DLD1 (cell line): ENCODE measurements around the gene SETD9.

Source experiments
- in situ Hi-C: cut with HindIII; loops from 2 replicates; pipeline ENCODE4 v1.10.0; 2017; ENCODE audit warnings: low sequenced_read_pairs

The SETD9 gene

DNA sequence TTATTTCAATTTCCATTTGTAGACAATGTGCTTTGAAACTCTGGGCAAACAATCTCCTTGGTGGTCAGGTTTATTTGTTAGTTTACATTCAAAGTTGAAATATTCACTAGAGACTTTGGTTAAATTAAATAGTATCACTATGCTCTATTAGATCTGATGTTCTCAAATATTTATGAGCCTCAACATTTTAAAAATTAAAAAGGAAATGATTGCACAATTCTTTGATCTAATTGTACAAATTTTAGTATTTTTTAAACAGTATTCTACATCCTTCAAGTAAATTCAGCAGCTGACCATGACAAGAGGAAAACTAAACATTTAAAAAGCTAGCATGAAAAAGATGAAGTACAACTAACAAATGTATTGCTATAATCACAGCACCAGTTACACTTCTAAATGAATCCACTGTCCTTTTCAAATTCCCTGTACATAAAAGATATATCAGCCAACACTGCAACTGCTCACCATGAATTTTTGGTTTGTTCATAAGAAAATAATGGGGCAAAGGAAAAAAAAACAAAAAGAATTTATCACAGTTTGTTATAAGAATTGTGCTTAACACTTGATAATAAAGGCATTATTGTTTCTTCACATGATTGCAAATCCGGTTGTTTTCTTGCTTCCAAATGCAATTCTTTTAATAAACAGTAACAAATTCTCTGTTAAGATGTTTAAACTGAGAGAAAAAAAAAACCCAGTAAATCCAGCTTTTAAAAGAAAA, 10.7 kb downstream of the SETD9 start:
- in situ Hi-C loops = loop anchor here (25.0 kb wide), 1 partner anchor 342 kb away; no protein-coding TSS in a partner anchor

DNA sequence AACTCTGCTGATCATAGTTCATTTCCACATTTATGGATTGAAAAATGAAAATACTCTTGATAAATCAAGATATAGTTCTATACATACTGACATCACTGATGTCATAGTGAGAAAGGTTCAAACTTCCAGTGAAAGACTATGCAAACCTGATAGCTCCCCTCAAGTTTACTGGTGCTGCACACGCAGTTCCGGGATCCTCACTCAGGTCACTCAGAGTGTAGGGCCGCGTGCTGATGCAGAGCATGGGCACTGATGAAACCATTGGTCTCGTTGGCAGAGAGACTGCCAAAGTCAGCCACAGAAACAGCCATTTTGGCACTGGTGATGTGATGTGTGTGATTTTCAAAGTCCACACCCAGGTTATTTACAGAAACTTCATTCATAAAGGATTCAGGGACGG, 13.5 kb downstream of the SETD9 start:
- in situ Hi-C loops = loop anchor here (25.0 kb wide), 1 partner anchor 339 kb away; no protein-coding TSS in a partner anchor

DNA sequence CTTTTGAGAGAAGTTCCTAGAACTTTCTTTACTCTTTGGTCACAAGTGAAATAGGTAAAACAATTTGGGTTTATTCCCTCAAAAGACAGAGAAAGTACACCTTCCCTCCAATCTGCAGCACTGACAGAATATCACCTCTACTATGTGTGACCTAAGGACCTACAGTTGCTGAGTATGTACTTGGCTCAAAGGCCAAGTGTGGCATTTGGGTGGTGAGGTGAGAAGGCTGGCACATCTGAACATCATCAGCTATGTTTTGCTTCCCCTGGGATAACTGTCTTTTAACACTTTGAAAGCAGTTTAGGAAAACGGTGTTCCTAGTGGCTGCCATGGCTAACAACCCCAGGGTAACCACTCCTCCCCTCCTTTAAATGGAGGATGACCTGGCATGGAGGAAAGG, 24.9 kb downstream of the SETD9 start:
- in situ Hi-C loops = no loop called here

DNA sequence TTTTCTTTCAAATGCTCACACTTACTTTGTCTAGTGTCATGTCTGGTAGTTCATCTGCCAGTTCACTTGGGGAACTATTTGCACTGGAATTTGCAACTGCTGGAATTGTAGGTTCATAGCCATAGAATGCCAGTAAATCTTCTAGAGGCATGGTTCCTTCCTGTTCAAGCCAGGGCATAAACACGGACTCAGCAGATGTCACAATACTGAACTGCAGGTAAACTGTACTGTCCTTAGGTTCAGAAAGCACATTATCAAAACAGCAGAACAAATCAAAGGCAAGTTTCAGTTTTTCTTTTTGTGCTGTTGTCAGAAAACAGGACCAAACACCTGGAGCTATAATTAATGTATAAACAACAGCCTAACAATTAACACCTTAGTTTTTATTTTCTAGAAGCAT, 29.5 kb downstream of the SETD9 start:
- in situ Hi-C loops = no loop called here

DNA sequence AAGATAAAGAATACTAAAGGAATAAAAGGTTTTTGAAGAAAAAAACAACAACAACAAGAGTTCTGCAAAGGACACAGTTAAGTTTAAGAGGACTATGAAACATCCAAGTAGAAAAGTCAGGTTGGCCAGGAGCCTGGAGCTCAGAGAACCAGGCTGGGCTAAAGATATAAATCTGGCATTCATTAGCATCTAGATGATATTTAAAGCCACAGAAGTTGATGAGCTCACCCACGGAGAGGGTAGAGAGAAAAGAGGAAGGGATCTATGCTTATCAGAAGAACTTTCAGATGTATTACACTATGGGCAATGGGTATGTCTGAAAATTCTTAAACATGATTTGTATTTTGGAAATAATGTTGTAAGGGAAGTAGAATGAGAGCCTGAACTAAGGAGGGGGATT, 32.6 kb downstream of the SETD9 start:
- in situ Hi-C loops = no loop called here

DNA sequence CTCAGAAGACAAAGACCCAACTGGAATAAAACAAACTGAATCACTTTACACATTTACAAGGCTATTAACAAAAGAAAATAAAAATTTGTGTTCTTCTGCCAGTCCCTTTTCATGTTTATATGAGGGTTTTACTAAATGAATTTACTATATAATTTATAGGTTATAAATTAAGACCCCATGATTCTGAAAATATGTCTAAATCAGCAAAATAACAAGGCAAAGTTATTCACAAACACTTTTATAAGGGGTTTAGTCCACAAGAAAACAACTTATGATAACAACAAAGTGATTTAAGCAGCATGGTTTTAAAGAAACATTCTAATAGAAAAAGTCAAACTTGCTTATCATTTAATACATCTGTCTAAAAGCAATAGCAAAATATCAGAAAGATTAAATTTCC, 37.7 kb downstream of the SETD9 start:
- in situ Hi-C loops = no loop called here

DNA sequence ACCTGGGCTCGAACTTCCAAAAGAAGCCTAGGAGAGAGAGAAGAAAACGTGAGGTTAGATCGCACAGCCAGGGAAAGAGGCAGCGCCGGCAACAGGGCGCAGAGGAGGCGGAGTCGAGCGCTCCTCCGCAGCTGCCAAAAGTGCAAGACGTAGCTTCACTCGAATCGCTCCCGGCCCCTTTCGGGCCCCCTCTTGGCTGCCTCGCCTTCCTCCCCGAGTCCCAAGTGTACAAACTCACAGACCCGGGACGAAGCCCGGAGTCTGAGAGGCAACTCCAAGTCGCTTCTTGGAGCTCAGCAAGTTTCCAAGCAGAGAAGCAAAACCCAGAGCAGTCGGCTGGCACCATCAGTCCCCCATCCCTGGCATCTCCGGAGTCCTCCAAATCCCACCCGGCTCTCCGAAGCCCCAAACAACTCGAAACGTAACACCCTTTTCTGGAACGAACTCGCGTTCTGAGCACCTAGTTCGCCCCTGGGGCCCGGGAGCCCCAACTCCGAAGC, 41.3 kb downstream of the SETD9 start:
- in situ Hi-C loops = loop anchor here (10.0 kb wide), 1 partner anchor 114 kb away; no protein-coding TSS in a partner anchor

DNA sequence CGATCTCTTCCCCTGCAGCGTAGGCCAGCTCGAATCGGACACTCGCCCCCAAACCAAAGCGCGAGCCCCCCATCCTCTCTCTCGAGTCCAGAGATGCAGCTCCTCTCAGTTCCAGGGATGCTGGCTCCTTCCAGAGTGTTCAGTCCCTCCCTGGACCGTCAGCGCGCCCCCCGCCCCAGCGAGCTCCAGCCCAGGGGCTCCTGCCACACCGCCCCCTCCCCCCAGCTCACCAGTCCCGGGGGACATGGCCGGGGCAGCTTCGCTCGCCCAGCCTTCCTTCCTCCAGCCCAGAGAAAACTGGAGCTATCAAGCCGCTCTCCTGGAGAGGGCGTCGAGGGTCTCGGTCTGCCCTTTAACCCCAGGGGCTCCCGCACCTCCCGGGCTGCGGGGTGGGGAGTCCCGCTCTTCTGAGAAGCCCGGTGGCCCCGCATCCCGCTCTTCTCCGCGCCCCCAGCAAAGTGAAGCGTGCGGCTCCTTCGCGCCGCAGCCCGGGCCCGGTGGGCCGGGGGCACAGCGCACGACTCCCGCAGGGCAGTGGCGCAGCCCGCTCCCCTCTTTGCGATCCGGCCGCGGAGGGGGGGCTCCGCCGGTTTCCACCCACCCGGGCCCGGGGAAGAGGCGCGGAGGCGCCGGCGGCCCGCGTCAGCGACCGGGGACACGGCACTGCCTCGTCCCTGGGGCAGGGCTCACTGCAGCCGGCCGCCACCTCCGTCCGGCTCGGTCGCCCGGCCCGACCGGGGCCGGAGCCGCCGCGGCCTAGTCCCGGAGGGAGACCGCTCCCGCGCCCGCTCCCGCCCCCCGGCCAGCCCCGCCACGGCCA, 41.9 kb downstream of the SETD9 start:
- in situ Hi-C loops = loop anchor here (10.0 kb wide), 1 partner anchor 113 kb away; no protein-coding TSS in a partner anchor

DNA sequence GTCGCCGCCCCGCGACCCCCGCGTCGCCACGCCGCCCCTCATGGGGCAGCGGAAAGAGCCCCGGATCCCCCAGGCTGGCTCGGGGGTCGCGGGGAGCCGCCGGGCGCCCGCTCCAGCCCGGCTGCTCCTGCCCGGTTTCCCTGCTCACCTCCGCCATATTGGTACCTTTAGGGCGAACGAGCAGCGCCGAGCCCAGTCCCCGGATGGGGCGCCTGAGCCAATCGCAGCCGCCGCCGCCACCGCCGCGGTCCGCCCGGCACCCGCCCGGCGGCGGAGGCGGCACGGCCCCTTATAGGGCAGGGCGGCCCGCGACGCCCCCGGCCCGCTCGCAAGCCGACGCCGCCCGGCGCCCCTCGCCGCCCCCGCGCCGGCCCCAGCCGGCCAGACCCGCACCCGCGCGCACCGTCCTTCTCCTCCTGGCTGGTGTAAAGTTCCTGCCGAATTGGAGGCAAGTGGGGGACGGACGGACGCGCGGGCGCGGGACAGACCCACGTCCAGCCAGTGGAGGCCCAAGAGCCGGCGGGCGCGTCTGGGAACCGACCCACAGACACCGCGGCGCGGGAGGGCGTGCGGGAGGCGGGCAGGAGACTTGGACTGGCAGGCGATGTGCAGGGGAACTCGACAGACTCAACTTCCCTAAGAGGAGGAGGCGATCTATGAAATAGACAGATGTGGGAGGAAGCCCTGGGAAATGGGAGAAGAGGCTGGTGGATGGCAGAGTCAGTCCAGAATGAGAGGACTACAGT, 42.7 kb downstream of the SETD9 start, which contains the start of gene MIER3:
Gene MIER3, minus strand, starts transcription at position 178 of the 746 bp plus-strand sequence. Its CDS starts 21 bp downstream, at position 157.
- in situ Hi-C loops = loop anchor here (10.0 kb wide), 1 partner anchor 113 kb away; no protein-coding TSS in a partner anchor

DNA sequence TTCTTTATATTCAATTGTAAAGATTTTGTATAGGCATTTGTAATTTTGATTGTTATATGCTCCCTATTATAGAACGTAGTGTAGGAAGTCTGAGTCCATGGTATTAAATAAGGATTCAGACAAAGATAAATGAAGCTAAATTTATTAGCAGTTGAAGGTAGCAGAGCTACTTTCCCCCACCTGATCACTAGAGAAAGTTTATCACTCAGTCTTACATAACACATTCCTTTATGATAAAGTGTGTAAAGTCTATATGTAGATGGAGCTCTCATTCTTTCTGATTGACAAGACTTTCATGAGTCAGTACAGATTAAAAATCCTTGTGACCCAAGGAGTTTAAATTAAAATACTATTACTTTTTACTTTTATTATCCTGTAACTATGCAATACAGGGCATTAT, 44.9 kb downstream of the SETD9 start:
- in situ Hi-C loops = loop anchor here (10.0 kb wide), 1 partner anchor 111 kb away; no protein-coding TSS in a partner anchor

DNA sequence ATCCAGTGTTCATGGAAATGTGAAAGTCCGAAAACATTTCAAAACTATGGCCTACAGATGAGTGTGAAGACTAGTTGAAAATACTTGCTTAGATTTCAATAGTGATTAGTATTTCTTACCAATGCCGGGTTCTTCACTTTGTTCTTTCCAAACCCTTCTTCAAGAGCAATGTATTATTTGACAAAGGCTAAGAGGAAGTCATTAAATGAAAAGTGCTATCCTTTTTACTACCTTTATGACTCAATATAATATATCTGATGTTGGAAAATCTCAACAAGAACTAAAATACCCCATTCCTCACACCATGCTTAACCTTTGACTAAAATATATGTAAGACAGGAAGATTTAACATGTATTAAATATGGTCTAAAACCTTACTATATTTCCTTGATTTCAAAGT, 49.2 kb downstream of the SETD9 start:
- in situ Hi-C loops = loop anchor here (10.0 kb wide), 1 partner anchor 106 kb away; no protein-coding TSS in a partner anchor

DNA sequence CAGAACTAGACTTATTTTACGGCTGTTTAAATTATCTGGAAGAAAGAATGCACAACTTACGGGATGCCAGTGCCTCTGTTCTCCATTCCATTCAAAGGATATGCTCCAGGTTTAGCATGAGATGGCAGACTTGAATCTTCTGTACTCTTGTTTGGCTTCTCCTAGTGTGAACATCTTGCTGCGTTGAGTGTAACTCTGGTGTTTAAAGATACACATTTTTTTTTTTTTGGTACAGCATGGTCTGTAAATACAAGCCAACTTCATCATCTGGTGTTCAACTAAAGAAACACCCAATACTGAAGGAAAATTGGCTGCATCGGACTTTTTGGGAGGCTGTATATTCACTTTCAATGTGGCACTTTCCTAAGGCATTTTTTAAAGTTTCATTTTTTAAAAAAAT, 49.9 kb downstream of the SETD9 start:
- in situ Hi-C loops = loop anchor here (10.0 kb wide), 1 partner anchor 105 kb away; no protein-coding TSS in a partner anchor

DNA sequence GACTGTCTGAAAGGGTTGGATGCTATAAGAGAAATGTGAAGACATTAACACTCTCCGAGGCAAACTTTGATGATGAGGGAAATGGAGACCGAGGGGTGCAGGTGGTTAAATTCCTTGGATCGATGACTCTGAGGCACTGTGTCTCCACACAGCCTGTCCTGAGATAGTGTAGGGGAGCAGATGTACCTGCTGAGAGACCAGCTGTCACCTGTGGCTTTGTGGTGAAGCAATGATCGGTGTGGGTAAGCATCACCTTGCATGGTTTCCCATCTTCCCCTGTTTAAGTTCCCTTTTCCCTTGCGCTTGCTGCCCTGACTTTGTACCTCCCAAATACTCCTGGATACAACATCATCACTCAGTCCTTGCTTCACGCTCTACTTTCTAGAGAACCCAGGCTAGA, 52.4 kb downstream of the SETD9 start:
- in situ Hi-C loops = no loop called here

DNA sequence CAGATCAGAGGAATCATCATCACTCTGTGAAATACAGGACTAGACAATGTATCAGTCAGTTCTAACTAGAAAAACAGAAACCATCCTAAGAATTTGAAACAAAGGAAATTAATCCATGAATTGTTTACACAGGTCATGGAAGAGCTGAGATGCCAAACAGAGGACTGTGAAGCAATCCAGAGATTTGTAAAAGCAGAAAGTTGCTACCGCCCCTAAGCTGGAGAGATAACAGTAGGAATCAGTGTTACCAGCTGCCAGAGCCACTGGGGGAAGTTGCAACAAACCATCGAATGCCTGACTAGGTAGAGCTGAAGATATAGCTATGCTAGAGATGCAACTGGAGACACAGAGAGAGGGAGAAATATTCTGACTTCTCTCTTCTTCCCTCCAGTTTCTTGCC, 52.9 kb downstream of the SETD9 start:
- in situ Hi-C loops = no loop called here

DNA sequence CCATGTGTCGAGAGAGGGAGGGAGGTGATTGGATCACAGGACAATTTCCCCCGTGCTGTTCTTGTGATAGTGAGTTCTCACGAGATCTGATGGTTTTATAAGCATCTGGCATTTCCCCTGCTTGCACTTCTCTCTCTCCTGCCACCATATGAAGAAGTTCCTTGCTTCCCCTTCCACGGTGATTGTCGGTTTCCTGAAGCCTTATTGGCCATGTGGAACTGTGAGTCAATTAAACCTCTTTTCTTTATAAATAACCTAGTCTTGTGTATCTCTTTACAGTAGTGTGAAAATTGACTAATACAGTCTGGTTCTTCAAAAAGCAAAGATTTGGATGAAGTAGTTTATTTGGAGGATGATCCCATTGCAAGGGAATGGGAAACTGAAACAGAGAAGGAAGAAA, 53.9 kb downstream of the SETD9 start:
- in situ Hi-C loops = no loop called here

DNA sequence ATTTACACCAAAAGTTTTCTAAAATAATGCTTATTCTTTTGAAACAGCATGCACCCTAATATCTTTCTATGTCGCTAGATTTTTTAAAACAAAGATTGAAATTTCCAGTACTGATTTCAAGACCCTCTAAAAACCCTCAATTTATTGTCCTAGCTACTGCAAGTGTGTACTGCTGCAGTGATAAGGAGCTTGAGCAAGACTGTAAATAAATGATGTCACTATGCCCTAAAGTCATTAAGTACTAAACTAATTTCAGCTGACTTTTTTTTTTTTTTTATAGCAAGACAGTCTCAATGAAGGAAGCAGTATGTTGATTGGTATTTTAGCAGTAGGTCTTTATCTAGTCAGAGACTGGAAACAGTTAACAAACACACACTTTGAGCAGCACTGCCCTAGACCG, 54.8 kb downstream of the SETD9 start:
- in situ Hi-C loops = no loop called here
